ENCODE measurements around the gene AGPAT4. TPM values are rescaled to one million over a fixed set of nuclear protein-coding genes. Genes with fewer than 3 reads are reported as not detected.
A peak's percentile ranks its signal among the peaks of the same experiment; 100 is the strongest.

Gene AGPAT4
- total RNA-seq, 1 donor from 2014 or later = 2.4 TPM

DNA sequence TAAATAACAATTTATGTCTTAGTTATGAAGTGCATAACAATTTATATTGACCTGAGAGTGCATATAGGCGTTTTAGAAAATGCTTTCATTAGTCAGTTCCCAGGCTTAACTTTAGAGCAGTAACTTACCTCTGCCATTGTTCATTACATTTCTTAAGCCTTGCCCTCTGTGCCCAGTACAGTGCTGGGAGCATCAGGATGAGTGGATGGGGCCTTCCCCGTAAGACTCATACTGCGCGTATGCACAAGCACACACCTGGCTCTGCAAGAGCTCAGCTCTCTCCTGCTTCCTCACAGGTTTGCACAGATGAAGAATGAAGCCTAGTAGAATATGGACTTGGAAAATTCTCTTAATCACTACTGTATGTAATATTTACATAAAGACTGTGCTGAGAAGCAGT lies 157.3 kb downstream of the AGPAT4 start:
- no peak for ATAC-seq
- intact Hi-C loops (cut with DNase I) = no loop called here
- no peak for DNase-seq (ENCODE audit: missing footprints)

DNA sequence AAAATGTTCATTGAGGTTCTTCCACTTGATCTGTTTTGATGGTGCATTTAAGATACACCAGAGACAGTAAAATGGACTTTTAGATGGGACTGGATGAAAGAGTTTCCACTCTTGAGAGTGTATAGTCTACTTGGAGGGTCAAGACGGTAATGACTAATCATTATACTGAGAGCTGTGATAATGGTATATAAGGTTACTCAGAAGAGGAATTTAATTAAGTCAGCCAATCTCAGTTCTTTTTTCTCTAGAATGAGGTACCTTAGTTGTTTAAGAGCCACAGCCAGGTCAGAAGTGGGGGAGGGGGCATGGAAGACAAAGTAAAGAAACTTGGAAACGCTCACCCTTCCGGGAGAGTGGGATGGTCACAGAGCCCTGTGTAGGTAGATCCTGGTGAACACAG lies 158.4 kb downstream of the AGPAT4 start:
- intact Hi-C loops (cut with DNase I) = no loop called here
- DNase-seq (ENCODE audit: missing footprints) (no peak), ATAC-seq (no peak)

DNA sequence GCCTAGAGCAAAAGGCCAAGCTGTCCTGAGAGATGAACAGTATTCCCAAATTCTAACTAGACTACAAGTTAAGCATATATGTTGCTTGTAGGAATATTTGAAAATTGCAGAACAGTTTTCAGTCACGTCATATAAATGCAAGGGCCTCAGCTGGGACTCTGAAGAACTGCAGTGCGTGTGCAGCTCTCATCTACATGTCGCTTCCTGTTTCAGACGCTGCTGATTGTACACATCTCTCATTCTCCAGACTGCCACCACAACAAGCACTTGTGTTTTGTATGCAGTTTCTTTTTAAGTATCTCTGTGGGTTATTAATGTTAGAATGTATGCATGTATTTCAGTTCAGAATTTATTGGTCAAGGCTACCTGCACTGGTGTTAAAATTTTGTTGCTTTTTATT lies 162.6 kb downstream of the AGPAT4 start:
- no peak for DNase-seq (ENCODE audit: missing footprints)
- intact Hi-C loops (cut with DNase I) = no loop called here

GRCh38 chr6:161110028-161110779 lies 163.7 kb downstream of the AGPAT4 start:
- intact Hi-C loops (cut with DNase I) = no loop called here
- DNase-seq (ENCODE audit: missing footprints) = no peak
- ATAC-seq = no peak

More for the DNA sequence above, 162.6 kb downstream of the AGPAT4 start:
- no peak for ATAC-seq

DNA sequence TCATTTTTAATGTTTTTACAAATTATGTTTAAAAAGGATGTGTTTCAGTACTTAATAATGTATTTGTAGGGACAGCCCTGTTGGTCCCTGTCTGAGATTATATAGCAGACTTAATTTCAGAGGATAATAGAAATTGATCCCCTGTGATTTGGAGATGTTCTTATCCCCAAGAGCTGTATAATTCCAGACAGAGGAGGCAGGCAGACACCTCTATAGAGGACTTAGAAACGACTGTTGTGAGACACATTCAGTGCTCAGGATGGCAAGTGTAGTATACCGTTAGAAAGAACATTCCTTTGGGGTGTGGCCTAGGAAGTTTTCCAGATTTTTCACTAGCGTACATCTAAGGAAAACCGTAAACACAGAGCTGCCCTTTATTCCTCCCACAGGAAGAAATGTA lies 164.5 kb downstream of the AGPAT4 start:
- ATAC-seq (no peak), DNase-seq (ENCODE audit: missing footprints) (no peak)
- intact Hi-C loops (cut with DNase I) = loop anchor here (5.0 kb wide), 1 partner anchor 263 kb away; no protein-coding TSS in a partner anchor

- intact Hi-C loops (cut with DNase I) = loop anchor here (5.0 kb wide), 1 partner anchor 263 kb away; no protein-coding TSS in a partner anchor
- ATAC-seq (no peak), DNase-seq (ENCODE audit: missing footprints) (no peak)
Observed at GRCh38 chr6:161108916-161109315, 164.9 kb downstream of the AGPAT4 start.

DNA sequence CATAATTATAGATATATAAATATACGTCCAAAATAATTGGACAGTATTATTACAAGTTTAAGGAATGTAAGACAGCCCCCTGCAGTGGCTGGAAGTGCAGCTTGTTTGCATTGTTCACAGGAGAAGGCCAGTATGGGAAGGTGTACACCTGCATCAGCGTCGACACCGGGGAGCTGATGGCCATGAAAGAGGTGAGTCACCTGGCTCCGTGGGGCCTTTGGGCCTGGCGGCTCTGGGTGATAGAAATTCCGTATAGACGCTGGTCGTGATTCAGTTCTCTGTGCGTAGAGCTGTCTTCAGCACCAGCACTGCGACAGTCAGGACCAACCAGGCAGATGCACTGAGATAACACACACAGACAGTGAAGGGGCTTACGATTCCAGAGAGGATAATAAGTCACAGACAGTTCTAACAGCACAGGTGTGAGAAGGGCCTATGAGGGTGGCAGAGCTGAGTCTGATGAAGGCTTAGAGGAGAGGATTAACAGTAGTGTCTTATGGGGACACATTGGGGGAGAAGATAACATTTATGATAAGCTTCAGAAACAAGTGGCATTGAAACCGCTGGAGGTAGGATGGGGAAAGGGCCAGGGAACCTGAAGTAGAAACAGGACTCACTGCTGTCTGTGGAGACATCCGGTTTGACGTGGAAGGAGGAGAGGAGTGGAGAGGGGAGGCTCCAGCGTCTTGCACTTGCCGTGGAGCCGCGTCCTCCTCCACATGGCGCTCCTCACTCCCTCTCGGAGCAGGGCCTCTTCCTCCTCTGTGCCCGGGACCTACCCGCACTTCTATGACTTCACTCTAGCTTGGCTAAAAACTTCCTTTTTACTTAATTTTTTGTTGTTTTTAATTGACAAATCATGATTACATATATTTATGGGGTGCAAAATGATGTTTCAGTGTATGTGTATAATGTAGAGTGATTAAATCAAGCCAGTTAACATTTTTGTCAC lies 165.8 kb downstream of the AGPAT4 start:
- intact Hi-C loops (cut with DNase I) = loop anchor here (5.0 kb wide), 1 partner anchor 264 kb away; no protein-coding TSS in a partner anchor
- DNase-seq (ENCODE audit: missing footprints) = no peak
- ATAC-seq = no peak

GRCh38 chr6:161105408-161105807 lies 168.5 kb downstream of the AGPAT4 start:
- ATAC-seq (no peak), DNase-seq (ENCODE audit: missing footprints) (no peak)
- intact Hi-C loops (cut with DNase I) = loop anchor here (5.0 kb wide), 1 partner anchor 267 kb away; no protein-coding TSS in a partner anchor

- ATAC-seq (no peak), DNase-seq (ENCODE audit: missing footprints) (no peak)
- intact Hi-C loops (cut with DNase I) = loop anchor here (5.0 kb wide), 1 partner anchor 267 kb away; no protein-coding TSS in a partner anchor
Observed at GRCh38 chr6:161104966-161105365, 168.9 kb downstream of the AGPAT4 start.

GRCh38 chr6:161103475-161103874 lies 170.4 kb downstream of the AGPAT4 start:
- DNase-seq (ENCODE audit: missing footprints) (no peak), ATAC-seq (no peak)
- intact Hi-C loops (cut with DNase I) = no loop called here

DNA sequence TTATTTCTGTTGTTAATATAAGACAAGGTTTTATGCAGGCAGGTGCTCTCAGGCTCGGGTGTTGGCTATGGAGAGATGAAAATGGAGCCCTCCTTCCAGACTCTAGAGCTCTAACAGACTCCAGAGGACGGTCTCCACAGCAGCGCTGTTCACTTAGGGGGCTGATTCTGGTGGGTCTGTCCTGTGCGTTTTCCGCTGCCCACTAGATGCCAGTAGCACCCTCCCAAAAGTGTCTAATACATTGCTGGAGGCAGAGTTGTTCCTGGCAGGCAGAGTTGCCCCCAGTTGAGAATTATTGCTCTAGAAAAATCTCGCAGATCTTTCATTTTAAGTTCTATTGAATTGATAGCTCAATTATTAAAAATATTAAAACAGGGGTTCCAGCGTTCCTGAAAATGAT lies 172.3 kb downstream of the AGPAT4 start:
- DNase-seq (ENCODE audit: missing footprints) = no peak
- intact Hi-C loops (cut with DNase I) = no loop called here

GRCh38 chr6:161100072-161100471 lies 173.8 kb downstream of the AGPAT4 start:
- intact Hi-C loops (cut with DNase I) = no loop called here
- DNase-seq (ENCODE audit: missing footprints) (no peak), ATAC-seq (no peak)

More for the DNA sequence above, 172.3 kb downstream of the AGPAT4 start:
- no peak for ATAC-seq

DNA sequence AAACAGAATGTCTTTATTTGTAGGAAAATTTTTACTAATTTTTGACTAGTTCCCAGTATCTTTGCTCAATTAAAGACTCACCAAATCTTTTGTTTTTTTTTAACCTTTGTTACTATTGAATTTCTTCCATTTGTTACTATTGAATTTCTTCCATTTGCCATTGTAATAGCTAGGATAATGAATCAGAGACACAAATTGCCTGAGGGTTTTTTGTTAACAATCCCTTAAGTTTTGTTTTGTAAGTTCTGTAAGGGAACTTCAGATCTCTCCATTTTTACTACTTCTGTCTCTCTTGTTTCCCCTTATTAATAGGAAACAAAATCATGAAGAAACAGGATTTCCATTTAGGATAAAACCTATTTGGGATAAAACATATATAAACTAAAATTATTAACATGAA lies 177.9 kb downstream of the AGPAT4 start:
- no peak for ATAC-seq
- intact Hi-C loops (cut with DNase I) = loop anchor here (2.0 kb wide), 1 partner anchor 63 kb away; no protein-coding TSS in a partner anchor

DNA sequence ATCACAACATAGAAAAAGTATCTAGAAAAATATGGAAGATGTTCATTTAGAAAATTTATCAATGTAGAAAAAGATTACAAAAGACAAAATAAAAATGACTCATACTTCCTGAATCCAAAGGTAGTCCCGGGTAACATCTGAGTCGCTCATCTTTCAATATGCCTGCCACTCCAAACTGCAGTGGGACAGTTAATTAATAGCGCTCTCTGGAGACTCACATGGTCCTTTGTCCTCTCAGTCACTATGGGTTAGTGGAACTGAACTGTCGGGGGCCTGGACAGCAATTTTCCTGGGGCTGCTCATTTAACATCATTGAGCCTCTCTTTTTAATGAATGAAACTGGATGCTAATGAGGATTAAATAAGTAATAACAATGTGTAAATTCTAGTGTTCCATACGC lies 178.9 kb downstream of the AGPAT4 start:
- intact Hi-C loops (cut with DNase I) = no loop called here
- ATAC-seq (no peak), DNase-seq (ENCODE audit: missing footprints) (peak; percentile 5)

More for the DNA sequence above, 177.9 kb downstream of the AGPAT4 start:
- no peak for DNase-seq (ENCODE audit: missing footprints)

DNA sequence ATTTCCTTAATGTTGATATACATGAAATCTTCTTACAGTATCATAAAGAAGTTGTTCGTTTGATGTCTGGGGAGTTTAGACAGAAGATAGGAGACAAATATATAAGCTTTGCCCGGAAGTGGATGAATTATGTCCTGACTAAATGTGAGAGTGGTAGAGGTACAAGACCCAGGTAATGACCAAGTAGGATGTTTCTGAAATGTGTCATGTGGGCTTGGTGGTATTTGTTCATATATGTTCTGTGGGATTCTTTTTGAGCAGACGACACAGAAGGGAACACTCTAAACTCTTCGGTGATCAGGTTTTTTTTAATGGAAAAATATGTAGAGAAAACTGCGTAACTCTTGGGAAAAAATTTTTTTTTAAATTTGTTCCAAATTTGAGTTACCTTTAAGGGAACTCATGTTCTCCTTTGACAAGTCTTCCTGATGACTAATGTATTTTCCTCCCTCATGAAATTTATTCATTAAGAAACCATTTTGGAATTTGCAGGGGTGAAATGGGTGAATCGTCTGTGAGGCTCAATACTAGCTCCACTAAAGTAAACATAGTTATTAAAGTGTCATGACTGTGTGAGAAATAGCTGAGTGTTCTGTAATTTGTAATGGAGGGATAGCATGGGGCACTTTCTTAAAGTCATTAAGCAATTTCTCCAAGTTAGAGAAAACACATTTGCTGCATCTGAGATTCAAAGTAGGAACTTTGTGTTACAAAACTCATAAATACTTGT lies 181.7 kb downstream of the AGPAT4 start:
- intact Hi-C loops (cut with DNase I) = no loop called here
- DNase-seq (ENCODE audit: missing footprints) = no peak
- no peak for ATAC-seq

- no peak for ATAC-seq
- intact Hi-C loops (cut with DNase I) = no loop called here
- no peak for DNase-seq (ENCODE audit: missing footprints)
Observed at GRCh38 chr6:161091151-161091550, 182.7 kb downstream of the AGPAT4 start.

DNA sequence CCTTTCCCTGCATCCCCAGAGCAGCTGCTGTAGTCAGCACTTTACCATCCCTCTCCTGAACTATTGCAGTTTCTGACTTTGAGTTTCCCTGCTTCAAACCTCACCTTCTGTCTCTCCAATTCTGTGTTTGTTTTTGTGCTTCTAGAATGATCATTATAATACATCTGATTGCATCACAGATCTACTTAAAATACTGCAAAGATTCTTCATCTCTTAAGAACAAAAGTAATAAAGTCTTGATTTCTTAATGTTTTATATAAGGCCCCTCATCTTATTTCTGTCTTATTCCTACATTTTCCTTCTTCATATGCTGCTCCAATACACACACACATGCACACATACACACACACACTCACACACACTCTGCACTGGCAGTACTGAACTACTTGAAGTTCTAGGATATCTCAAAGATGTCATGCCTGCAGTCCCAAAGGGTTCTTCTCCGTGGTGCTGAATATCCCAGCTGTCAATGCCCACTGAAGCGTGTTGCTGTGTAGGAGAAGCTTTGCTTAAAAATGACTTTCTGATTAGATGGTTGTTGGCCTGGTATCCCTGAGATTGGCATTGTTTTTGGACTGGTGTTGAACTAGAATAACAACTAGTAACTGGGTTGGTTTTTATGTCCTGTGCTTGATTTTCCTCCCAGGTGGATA lies 185.1 kb downstream of the AGPAT4 start:
- ATAC-seq = no peak
- intact Hi-C loops (cut with DNase I) = no loop called here
- no peak for DNase-seq (ENCODE audit: missing footprints)

- intact Hi-C loops (cut with DNase I) = no loop called here
- DNase-seq (ENCODE audit: missing footprints) (no peak), ATAC-seq (no peak)
Observed at GRCh38 chr6:161085246-161085645, 188.6 kb downstream of the AGPAT4 start.

Data from Right ventricle myocardium inferior (tissue), 1 donor.